ENCODE data around the gene MKI67. TPM values are rescaled to one million over a fixed set of nuclear protein-coding genes. Genes with fewer than 3 reads are reported as not detected.

The MKI67 gene
- total and polyA plus RNA-seq, 2 of the 4 experiments (the other 2 are of a cell fraction), result 13.5 to 36.4 TPM

- Histone ChIP-seq H4K8ac (ENCODE audit: low read depth in 2 of 2, low read length in 2 of 2) (no peak overlapping the region), H3K9me3 (ENCODE audit: control insufficient read depth, insufficient read depth, low read length) (no peaks in the 10 kb centered on the region), H3K4me1 (ENCODE audit: control insufficient read depth, insufficient read depth, low read length) (peaks cover under 1% of the 10 kb centered on the region; the same call in 1 of the 2 replicates), H3K4me2 (ENCODE audit: low read depth, low read length) (no peak overlapping the region), H3K4ac (ENCODE audit: low read depth, low read length) (no peak overlapping the region), H4K91ac (ENCODE audit: insufficient read depth, low read depth, low read length) (no peak overlapping the region), H4K5ac (ENCODE audit: low read depth, low read length) (no peak overlapping the region), H3K9ac (ENCODE audit: low read depth, low read length) (no peak overlapping the region), H2BK5ac (ENCODE audit: low read depth, low read length, poor library complexity, severe bottlenecking) (no peak overlapping the region), H3K36me3 (ENCODE audit: control insufficient read depth, insufficient read depth, low read length) (no peaks in the 10 kb centered on the region), H2BK20ac (ENCODE audit: low read depth, low read length) (no peak overlapping the region), H3K23ac (ENCODE audit: low read depth, low read length) (no peak overlapping the region), H3K27ac (ENCODE audit: insufficient read depth, low read length) (no peak overlapping the region), H3K27me3 (ENCODE audit: control insufficient read depth, insufficient read depth, low read length) (no peaks in the 10 kb centered on the region), H2AFZ (replicated peaks; ENCODE audit: low read length, poor library complexity) (no peak overlapping the region), H2AK9ac (replicated peaks; ENCODE audit: low read depth, low read length, poor library complexity) (no peak overlapping the region), H4K20me1 (ENCODE audit: insufficient read depth, low read length) (no peaks in the 10 kb centered on the region), H3K79me1 (ENCODE audit: low read depth in 1 of 2, low read length in 2 of 2) (no peaks in the 10 kb centered on the region), H2BK120ac (ENCODE audit: low read depth, low read length) (no peak overlapping the region), H3K56ac (ENCODE audit: extremely low read depth, insufficient read depth, low read length) (no peak overlapping the region), H2AK5ac (ENCODE audit: low read depth, low read length) (no peak overlapping the region), H3K9me1 (ENCODE audit: insufficient read depth, low read length) (no peaks in the 10 kb centered on the region), H3K14ac (replicated peaks; ENCODE audit: low read depth, low read length) (no peak overlapping the region), H2BK15ac (ENCODE audit: low read depth, low read length) (no peak overlapping the region), H3K4me3 (ENCODE audit: insufficient read depth, low read depth, low read length) (no peak overlapping the region), H3K18ac (ENCODE audit: low read depth, low read length) (no peak overlapping the region)
- in situ Hi-C loops (cut with MboI; ENCODE audit: low sequenced_read_pairs) (no loop called here), dilution Hi-C loops (cut with HindIII; ENCODE audit: low sequenced_read_pairs, unreplicated experiment) (no loop called here), intact Hi-C loops (cut with micrococcal nuclease) (no loop called here)
- DNase-seq (no peak), ATAC-seq (ENCODE audit: low read depth) (no peak)
- TF ChIP-seq FOS (IDR thresholded peaks at IDR 0.05; ENCODE audit: low read depth, low read length) (no peak), POLR2A (IDR thresholded peaks at IDR 0.05; ENCODE audit: low read depth, low read length) (no peak), MAZ (IDR thresholded peaks at IDR 0.05; ENCODE audit: borderline replicate concordance, low read depth, low read length) (no peak), CTCF (conservative IDR thresholded peaks at IDR 0.05; ENCODE audit: low read depth, low read length) (no peak), RFX5 (IDR thresholded peaks at IDR 0.05; ENCODE audit: low read depth, low read length) (no peak), SMC3 (IDR thresholded peaks at IDR 0.05; ENCODE audit: low read depth, low read length) (no peak), CEBPB (IDR thresholded peaks at IDR 0.05; ENCODE audit: low read depth, low read length) (no peak), RAD21 (IDR thresholded peaks at IDR 0.05; ENCODE audit: low read length) (no peak), MAFK (IDR thresholded peaks at IDR 0.05; ENCODE audit: low read depth, low read length) (no peak), MXI1 (IDR thresholded peaks at IDR 0.05; ENCODE audit: borderline replicate concordance, low read depth, low read length) (no peak), ELK1 (IDR thresholded peaks at IDR 0.05; ENCODE audit: borderline replicate concordance, low read depth, low read length) (no peak), BHLHE40 (IDR thresholded peaks at IDR 0.05; ENCODE audit: low read depth, low read length) (no peak), RCOR1 (IDR thresholded peaks at IDR 0.05; ENCODE audit: insufficient replicate concordance, low read length) (no peak), NFE2L2 (IDR thresholded peaks at IDR 0.05; ENCODE audit: low read depth, low read length) (no peak), CHD1 (IDR thresholded peaks at IDR 0.05; ENCODE audit: low read depth, low read length) (no peak), USF2 (IDR thresholded peaks at IDR 0.05; ENCODE audit: low read depth, low read length) (no peak)
- BruUV-seq (replicated peaks), result no TSS peak
- POLR2A ChIA-PET (ENCODE audit: unreplicated experiment), result no interaction called here
- 100% methylated on average over 1 of the region's 7 CpGs; no CpG with 5 or more reads in 1 of the 2 experiments for WGBS, 2 experiments (ENCODE audit: extremely low coverage in 2 of 2, insufficient read length in 1 of 2)
- CTCF ChIA-PET, result interaction anchor here (1.2 kb wide), 1 partner anchor 17 kb away, joined by 3 read pairs; no protein-coding TSS in a partner anchor
Observed at GRCh38 chr10:128052696-128053095, 73.5 kb downstream of the MKI67 start.
